GM12801 (cell line): Measurements from ENCODE around the gene CSTPP1.

Source experiments
- CTCF ChIP-seq: IDR thresholded peaks from one replicate; pipeline ENCODE4 v1.5.1; 2011; ENCODE audit warnings: control low read depth; ENCODE audit not compliant: insufficient read length; ENCODE audit errors: extremely low read depth

CSTPP1 gene

GRCh38 chr11:46913484-46913883, 23.1 kb upstream of the CSTPP1 start:
- TF ChIP-seq CTCF = no peak

GRCh38 chr11:46914363-46914762, 22.2 kb upstream of the CSTPP1 start:
- no peak for TF ChIP-seq CTCF

- no peak for TF ChIP-seq CTCF
These were observed 21.7 kb upstream of the CSTPP1 start for GRCh38 chr11:46914910-46915309.

- no peak for TF ChIP-seq CTCF
These were observed 20.1 kb upstream of the CSTPP1 start for GRCh38 chr11:46916286-46917108.

- no peak for TF ChIP-seq CTCF
These were observed 19.3 kb upstream of the CSTPP1 start for GRCh38 chr11:46917109-46917761.

GRCh38 chr11:46917762-46918082, 18.8 kb upstream of the CSTPP1 start:
- no peak for TF ChIP-seq CTCF

- TF ChIP-seq CTCF = no peak
These were observed 18.3 kb upstream of the CSTPP1 start, which contains the start of gene LRP4 for GRCh38 chr11:46918083-46918787. Gene LRP4 (minus strand): TSS chr11:46918550. CDS start chr11:46918379, 171 bp downstream.
